OCI-LY1 (cell line): Measurements from ENCODE around the gene TEDC2.
"Not testable (repeated sequence)": the region's sequence is repeated elsewhere in the genome, so short reads cannot be mapped to it uniquely, and the experiment has no call there.

Source experiments
- H2AFZ ChIP-seq: fragments of 200-600 bp; sonication (generic), shearing (Covaris generic); 2 replicates; pipeline ENCODE4 v1.6.0; 2014; ENCODE audit warnings: antibody characterized with exemption, mild to moderate bottlenecking, low read length
- H3F3A ChIP-seq: fragments of 200-600 bp; sonication (generic), shearing (Covaris generic); 2 replicates; pipeline ENCODE4 v1.6.0; 2014; ENCODE audit warnings: mild to moderate bottlenecking, antibody characterized with exemption, low read length, moderate library complexity; ENCODE audit not compliant: insufficient read depth
- H3K27ac ChIP-seq: fragments of 200-600 bp; sonication (generic); 2 replicates; pipeline ENCODE4 v1.5.1; 2014; ENCODE audit warnings: low read length, mixed run types, mild to moderate bottlenecking, low read depth; ENCODE audit not compliant: poor library complexity, severe bottlenecking
- H3K27me3 ChIP-seq: fragments of 200-600 bp; sonication (generic); 2 replicates; pipeline ENCODE4 v1.6.0; 2014; ENCODE audit warnings: antibody characterized with exemption, mild to moderate bottlenecking, low read length, moderate library complexity; ENCODE audit not compliant: insufficient read depth
- H3K36me3 ChIP-seq: fragments of 200-600 bp; sonication (generic); 2 replicates; pipeline ENCODE4 v1.6.1; 2014; ENCODE audit warnings: mild to moderate bottlenecking, antibody characterized with exemption, low read length, moderate library complexity, mixed read lengths; ENCODE audit not compliant: insufficient read depth
- H3K4me1 ChIP-seq: fragments of 200-600 bp; sonication (generic); 2 replicates; pipeline ENCODE4 v1.5.1; 2014; ENCODE audit warnings: mild to moderate bottlenecking, low read length, moderate library complexity; ENCODE audit not compliant: insufficient read depth, severe bottlenecking
- H3K4me2 ChIP-seq: fragments of 200-600 bp; sonication (generic), shearing (Covaris generic); 2 replicates; pipeline ENCODE4 v1.6.1; 2014; ENCODE audit warnings: low read length
- H3K4me3 ChIP-seq: fragments of 200-600 bp; sonication (generic); 2 replicates; pipeline ENCODE4 v1.5.1; 2014; ENCODE audit warnings: low read length, low read depth, mild to moderate bottlenecking, mixed read lengths; ENCODE audit not compliant: poor library complexity, severe bottlenecking
- H3K79me2 ChIP-seq: fragments of 200-600 bp; shearing (Covaris generic); 2 replicates; pipeline ENCODE4 v1.6.1; 2016; ENCODE audit warnings: mixed run types, low read length, mixed read lengths; ENCODE audit not compliant: insufficient read depth
- H3K9ac ChIP-seq: fragments of 200-600 bp; sonication (generic), shearing (Covaris generic); 2 replicates; pipeline ENCODE4 v1.6.1; 2014; ENCODE audit warnings: mild to moderate bottlenecking, low read length, mixed read lengths
- H3K9me2 ChIP-seq: fragments of 200-600 bp; sonication (generic), shearing (Covaris generic); 2 replicates; pipeline ENCODE4 v1.6.1; 2014; ENCODE audit warnings: low read depth, mild to moderate bottlenecking, low read length, mixed read lengths
- H3K9me3 ChIP-seq: fragments of 200-600 bp; shearing (Covaris generic); 2 replicates; pipeline ENCODE4 v1.6.1; 2014; ENCODE audit warnings: low read length, mixed read lengths
- H4K20me1 ChIP-seq: fragments of 200-600 bp; sonication (generic), shearing (Covaris generic); 2 replicates; pipeline ENCODE4 v1.6.0; 2016; ENCODE audit warnings: mild to moderate bottlenecking, low read length; ENCODE audit not compliant: insufficient read depth
- CTCF ChIP-seq: fragments of 200-600 bp; sonication (generic), shearing (Covaris generic); IDR thresholded peaks from 2 replicates; pipeline ENCODE4 v1.5.1; 2017; ENCODE audit warnings: mild to moderate bottlenecking, antibody characterized with exemption, low read length, moderate library complexity, mixed read lengths
- EZH2 ChIP-seq: fragments of 200-600 bp; sonication (generic), shearing (Covaris generic); IDR thresholded peaks from 2 replicates; pipeline ENCODE4 v1.8.0; 2017; ENCODE audit warnings: borderline replicate concordance, mixed run types, mild to moderate bottlenecking, antibody characterized with exemption, low read length, moderate library complexity, mixed read lengths

TEDC2 gene

GRCh38 chr16:2429771-2430663, 29.9 kb upstream of the TEDC2 start:
- Histone ChIP-seq H3K4me3 (peak overlapping the region; percentile 96), H3K27me3 (no peaks in the 10 kb centered on the region), H3K4me2 (peak overlapping the region; percentile 94), H3K36me3 (peaks cover 40% of the 10 kb centered on the region), H4K20me1 (no peaks in the 10 kb centered on the region), H2AFZ (no peak overlapping the region), H3K9me2 (no peaks in the 10 kb centered on the region), H3K79me2 (peaks cover 17% of the 10 kb centered on the region), H3F3A (no peaks in the 10 kb centered on the region), H3K4me1 (peaks cover 23% of the 10 kb centered on the region), H3K27ac (no peak overlapping the region), H3K9ac (peak overlapping the region; percentile 96), H3K9me3 (no peaks in the 10 kb centered on the region)
- no peak for TF ChIP-seq EZH2
- TF ChIP-seq CTCF: peak; percentile 57

DNA sequence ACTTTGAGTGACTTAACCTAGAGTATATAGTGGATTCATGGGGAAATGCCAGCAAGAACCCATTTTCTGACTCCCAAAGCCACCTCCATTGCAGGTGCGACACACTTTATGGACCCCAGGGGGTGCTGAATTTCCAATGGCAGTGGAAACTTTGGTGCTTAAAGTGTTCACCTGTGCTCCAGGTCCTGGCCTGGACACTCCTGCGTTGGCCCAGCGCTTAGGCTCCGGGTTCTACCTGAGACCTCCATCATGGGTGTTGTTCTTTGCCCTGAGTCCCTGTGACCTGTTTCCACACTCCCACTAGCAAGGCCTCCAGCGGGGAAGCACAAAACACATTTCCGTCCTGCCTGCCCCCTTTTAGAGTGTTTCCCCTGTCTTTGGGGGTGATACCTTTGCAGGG, 27.6 kb upstream of the TEDC2 start:
- H3K79me2 ChIP-seq: peaks cover 17% of the 10 kb centered on the region
- H3K4me1 ChIP-seq: peaks cover 23% of the 10 kb centered on the region
- H3K27ac ChIP-seq: no peak overlapping the region
- TF ChIP-seq CTCF (no peak), EZH2 (no peak)
- no peak overlapping the region for H3K4me3 ChIP-seq
- no peaks in the 10 kb centered on the region for H3K9me3 ChIP-seq
- no peak overlapping the region for H2AFZ ChIP-seq
- no peaks in the 10 kb centered on the region for H3F3A ChIP-seq
- H3K27me3 ChIP-seq: no peaks in the 10 kb centered on the region
- H4K20me1 ChIP-seq: no peaks in the 10 kb centered on the region
- H3K36me3 ChIP-seq: peaks cover 57% of the 10 kb centered on the region
- no peak overlapping the region for H3K9ac ChIP-seq
- no peaks in the 10 kb centered on the region for H3K9me2 ChIP-seq
- no peak overlapping the region for H3K4me2 ChIP-seq

DNA sequence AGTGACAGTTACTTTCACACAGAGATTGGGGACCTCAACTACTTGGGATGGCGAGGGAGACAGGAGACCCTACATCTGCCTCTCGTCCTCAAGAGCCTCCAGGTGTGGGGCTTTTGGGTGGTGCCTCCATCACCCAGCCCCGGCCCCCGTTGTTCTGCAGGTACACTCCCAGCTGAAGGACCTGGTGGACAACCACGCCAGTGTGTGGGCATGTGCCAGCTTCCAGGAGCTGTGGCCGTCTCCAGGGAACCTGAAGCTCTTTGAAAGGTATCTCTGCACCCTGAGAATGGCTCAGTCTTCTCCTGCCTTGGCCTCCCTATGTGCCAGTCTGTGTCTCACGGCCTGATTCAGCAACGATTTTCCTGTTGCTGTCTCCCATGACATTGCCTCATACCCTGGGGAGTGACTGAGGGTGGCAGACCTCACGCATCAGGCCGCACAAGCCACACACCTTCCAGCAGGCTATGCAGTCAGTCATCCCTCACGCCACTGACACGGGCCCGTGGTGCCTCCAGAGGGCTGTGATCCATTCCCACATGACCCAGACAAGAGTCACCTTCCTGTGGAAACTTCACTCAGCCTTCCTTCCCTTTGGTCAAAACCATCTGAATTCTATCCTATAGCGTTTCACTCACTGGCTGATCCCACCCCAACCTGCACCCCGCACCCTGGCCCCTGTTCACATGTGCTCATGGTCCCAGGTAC, 27.0 kb upstream of the TEDC2 start:
- peaks cover 22% of the 10 kb centered on the region for H3K4me1 ChIP-seq
- H2AFZ ChIP-seq: no peak overlapping the region
- H3K9me3 ChIP-seq: no peaks in the 10 kb centered on the region
- no peak overlapping the region for H3K9ac ChIP-seq
- no peaks in the 10 kb centered on the region for H3K27me3 ChIP-seq
- no peaks in the 10 kb centered on the region for H3F3A ChIP-seq
- peaks cover 17% of the 10 kb centered on the region for H3K79me2 ChIP-seq
- no peak overlapping the region for H3K4me2 ChIP-seq
- no peak overlapping the region for H3K27ac ChIP-seq
- peaks cover 64% of the 10 kb centered on the region for H3K36me3 ChIP-seq
- H4K20me1 ChIP-seq: no peaks in the 10 kb centered on the region
- no peaks in the 10 kb centered on the region for H3K9me2 ChIP-seq
- TF ChIP-seq EZH2: no peak
- no peak for TF ChIP-seq CTCF
- no peak overlapping the region for H3K4me3 ChIP-seq

DNA sequence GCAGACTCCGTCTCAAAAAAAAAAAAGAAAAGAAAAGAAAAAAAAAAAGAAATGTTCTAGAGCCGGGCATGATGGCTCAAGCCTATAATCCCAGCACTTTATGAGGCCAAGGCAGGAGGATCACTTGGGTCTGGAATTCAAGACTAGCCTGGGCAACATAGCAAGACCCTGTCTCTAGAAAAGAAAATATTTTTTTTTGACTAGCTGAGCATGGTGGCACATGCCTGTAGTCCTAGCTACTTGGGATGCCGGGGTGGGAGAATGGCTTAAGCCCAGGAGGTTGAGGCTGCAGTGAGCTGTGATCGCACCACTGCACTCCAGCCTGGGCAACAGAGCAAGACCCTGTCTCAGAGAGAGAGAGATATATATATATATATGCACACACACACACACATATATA, 24.7 kb upstream of the TEDC2 start:
- not testable (repeated sequence) for H3F3A ChIP-seq, H2AFZ ChIP-seq, H3K9me2 ChIP-seq, H4K20me1 ChIP-seq, H3K4me2 ChIP-seq, H3K79me2 ChIP-seq, H3K4me3 ChIP-seq, H3K27ac ChIP-seq, H3K9me3 ChIP-seq, H3K27me3 ChIP-seq, H3K9ac ChIP-seq
- Histone ChIP-seq H3K4me1 (peaks cover 11% of the 10 kb centered on the region), H3K36me3 (peaks cover 87% of the 10 kb centered on the region)
